Endothelial cell of umbilical vein (primary cell): ENCODE data around the gene EML4. TPM values are rescaled to one million over a fixed set of nuclear protein-coding genes. Genes with fewer than 3 reads are reported as not detected.

Experiments
- BruUV-seq: library from RNA; stranded (reverse); fragments of 400-500 nt; replicated peaks from 2 replicates; lab custom pipeline; 2021; lab: Mats Ljungman, UMichigan
- CTCF ChIA-PET: fragments of 300-600, 350-600 bp; sonication (Branson Sonifier 250); formaldehyde crosslinking; loops from one replicate; lab custom pipeline; 2021; ENCODE audit warnings: antibody characterized with exemption, inconsistent platforms; lab: Charles Lee
- POLR2A ChIA-PET: fragments of 300-600, 350-600 bp; sonication (Branson Sonifier 250); formaldehyde crosslinking; loops from one replicate; lab custom pipeline; 2021; ENCODE audit warnings: antibody characterized with exemption, inconsistent platforms; lab: Charles Lee
- DNase-seq: peaks from one replicate; pipeline ENCODE4 v3.0.0-alpha.2; 2011; ENCODE audit warnings: low read depth, low spot score
- FAIRE-seq: peaks from 2 replicates; lab custom pipeline; 2011; peaks lifted over from hg19 to GRCh38; lab: Jason Lieb, UNC
- H2AFZ ChIP-seq: 2 replicates; pipeline ENCODE4 v1.6.0; 2012; ENCODE audit warnings: low read depth, low read length, control low read depth, inconsistent platforms
- H3K27ac ChIP-seq: 2 replicates; pipeline ENCODE4 v1.5.1; 2011; ENCODE audit warnings: low read depth, mild to moderate bottlenecking, control low read depth, low read length, moderate library complexity; ENCODE audit not compliant: insufficient read depth
- H3K27me3 ChIP-seq, 2 experiments: 2 replicates each; pipeline versions ENCODE4 v1.6.0 to v1.6.1; 2011; ENCODE audit warnings: low read length in 2 of 2, mixed read lengths in 1 of 2; ENCODE audit not compliant: control insufficient read depth in 2 of 2, insufficient read depth in 2 of 2
- H3K36me3 ChIP-seq, 2 experiments: 2 replicates in 1 of 2; 3 replicates in 1 of 2; pipeline ENCODE4 v1.5.1; 2011; ENCODE audit warnings: low read length in 2 of 2, mild to moderate bottlenecking in 1 of 2, moderate library complexity in 1 of 2; ENCODE audit not compliant: control insufficient read depth in 2 of 2, insufficient read depth in 2 of 2; ENCODE audit errors: extremely low read depth in 1 of 2
- H3K4me1 ChIP-seq: 3 replicates; pipeline ENCODE4 v1.5.1; 2011; ENCODE audit warnings: mild to moderate bottlenecking, low read length; ENCODE audit not compliant: control insufficient read depth, insufficient read depth; ENCODE audit errors: extremely low read depth
- H3K4me2 ChIP-seq: 2 replicates; pipeline ENCODE4 v1.6.1; 2011; ENCODE audit warnings: low read length, control low read depth, mixed read lengths; ENCODE audit not compliant: insufficient read depth
- H3K4me3 ChIP-seq, 3 experiments: fragments of 200-600 bp in 1 of 3; sonication (generic), shearing (Covaris generic) in 1 of 3; replicated peaks in 1 of 3; 2 replicates each; pipeline ENCODE4 v1.5.1; 2011 to 2016; ENCODE audit warnings: control low read depth in 3 of 3, low read length in 3 of 3, mild to moderate bottlenecking in 2 of 3, inconsistent platforms in 1 of 3, low read depth in 1 of 3, moderate library complexity in 1 of 3; ENCODE audit not compliant: insufficient read depth in 1 of 3
- H3K79me2 ChIP-seq: 2 replicates; pipeline ENCODE4 v1.6.0; 2012; ENCODE audit warnings: low read length, inconsistent platforms; ENCODE audit not compliant: control insufficient read depth, insufficient read depth
- H3K9ac ChIP-seq: replicated peaks from 2 replicates; pipeline ENCODE3; 2011; ENCODE audit warnings: low read length, control low read depth; ENCODE audit not compliant: insufficient read depth; ENCODE audit errors: extremely low read depth
- H3K9me1 ChIP-seq: replicated peaks from 3 replicates; pipeline ENCODE4 v1.6.0; 2011; ENCODE audit warnings: mild to moderate bottlenecking, low read length; ENCODE audit not compliant: control insufficient read depth, insufficient read depth; ENCODE audit errors: extremely low read depth
- H3K9me3 ChIP-seq: replicated peaks from 2 replicates; pipeline ENCODE4 v1.5.1; 2012; ENCODE audit warnings: low read length, inconsistent platforms; ENCODE audit not compliant: control insufficient read depth, insufficient read depth
- H4K20me1 ChIP-seq: replicated peaks from 2 replicates; pipeline ENCODE3; 2011; ENCODE audit warnings: mild to moderate bottlenecking, low read length; ENCODE audit not compliant: control insufficient read depth, insufficient read depth; ENCODE audit errors: extremely low read depth
- EZH2 ChIP-seq: IDR thresholded peaks from 2 replicates; pipeline ENCODE4 v1.6.1; 2012; ENCODE audit warnings: borderline replicate concordance, low read depth, mild to moderate bottlenecking, moderate library complexity, low read length, inconsistent platforms; ENCODE audit not compliant: severe bottlenecking
- FOS ChIP-seq: IDR thresholded peaks from 2 replicates; pipeline ENCODE4 v1.6.1; 2011; ENCODE audit warnings: mild to moderate bottlenecking, low read length, moderate library complexity, borderline replicate concordance; ENCODE audit not compliant: insufficient read depth
- GATA2 ChIP-seq: IDR thresholded peaks from 2 replicates; pipeline ENCODE4 v1.7.0; 2011; ENCODE audit warnings: low read depth, mild to moderate bottlenecking, moderate library complexity, mixed read lengths, low read length; ENCODE audit not compliant: insufficient read length, insufficient read depth
- JUN ChIP-seq: IDR thresholded peaks from 2 replicates; pipeline ENCODE4 v1.6.1; 2011; ENCODE audit warnings: borderline replicate concordance, low read depth; ENCODE audit not compliant: insufficient read length, insufficient read depth
- MYC ChIP-seq: IDR thresholded peaks from one replicate; pipeline ENCODE4 v1.6.1; 2011; ENCODE audit warnings: mild to moderate bottlenecking, low read depth, low read length
- POLR2A ChIP-seq: IDR thresholded peaks from 2 replicates; pipeline ENCODE4 v1.6.1; 2012; ENCODE audit warnings: low read depth, mild to moderate bottlenecking, control low read depth, low read length
- POLR2AphosphoS5 ChIP-seq: IDR thresholded peaks from 2 replicates; pipeline ENCODE4 v1.6.1; 2012; ENCODE audit warnings: low read depth, mild to moderate bottlenecking, control low read depth, low read length, moderate library complexity; ENCODE audit not compliant: insufficient read depth
- dilution Hi-C: fragments of 300-500 bp; cut with MboI; formaldehyde crosslinking; loops from one replicate; pipeline ENCODE4 v1.15.0; 2019; ENCODE audit warnings: low sequenced_read_pairs; ENCODE audit not compliant: extremely low pct_ligation_motif_present
- intact Hi-C: fragments of 100-400 bp; cut with micrococcal nuclease; formaldehyde crosslinking; loops from one replicate; pipeline ENCODE4 v1.10.0; 2022
- polyA plus RNA-seq, 4 experiments: library from polyadenylated mRNA; depleted of rRNA in 3 of 4; stranded (reverse) in 3 of 4; unstranded in 1 of 4; fragments of >200 nt; gene quantifications; 2 replicates each; pipeline versions ENCODE4 v1.2.1 to v1.2.3, GENCODE V29; 2011 to 2012; ENCODE audit warnings: missing spikeins in 1 of 4
- total RNA-seq: library from RNA; stranded (reverse); gene quantifications from 2 replicates; pipeline ENCODE4 v1.2.3, GENCODE V29; 2021
- TF ChIP-seq, protein P1 (sequence below): IDR thresholded peaks from 2 replicates; pipeline ENCODE4 v1.6.1; 2011; ENCODE audit not compliant: insufficient read depth, insufficient read length

EML4 gene
- total and polyA plus RNA-seq, 2 donors (not counting 3 experiments of a cell fraction or from before 2014, with no cell fraction given) = 13.3 to 32.0 TPM

DNA sequence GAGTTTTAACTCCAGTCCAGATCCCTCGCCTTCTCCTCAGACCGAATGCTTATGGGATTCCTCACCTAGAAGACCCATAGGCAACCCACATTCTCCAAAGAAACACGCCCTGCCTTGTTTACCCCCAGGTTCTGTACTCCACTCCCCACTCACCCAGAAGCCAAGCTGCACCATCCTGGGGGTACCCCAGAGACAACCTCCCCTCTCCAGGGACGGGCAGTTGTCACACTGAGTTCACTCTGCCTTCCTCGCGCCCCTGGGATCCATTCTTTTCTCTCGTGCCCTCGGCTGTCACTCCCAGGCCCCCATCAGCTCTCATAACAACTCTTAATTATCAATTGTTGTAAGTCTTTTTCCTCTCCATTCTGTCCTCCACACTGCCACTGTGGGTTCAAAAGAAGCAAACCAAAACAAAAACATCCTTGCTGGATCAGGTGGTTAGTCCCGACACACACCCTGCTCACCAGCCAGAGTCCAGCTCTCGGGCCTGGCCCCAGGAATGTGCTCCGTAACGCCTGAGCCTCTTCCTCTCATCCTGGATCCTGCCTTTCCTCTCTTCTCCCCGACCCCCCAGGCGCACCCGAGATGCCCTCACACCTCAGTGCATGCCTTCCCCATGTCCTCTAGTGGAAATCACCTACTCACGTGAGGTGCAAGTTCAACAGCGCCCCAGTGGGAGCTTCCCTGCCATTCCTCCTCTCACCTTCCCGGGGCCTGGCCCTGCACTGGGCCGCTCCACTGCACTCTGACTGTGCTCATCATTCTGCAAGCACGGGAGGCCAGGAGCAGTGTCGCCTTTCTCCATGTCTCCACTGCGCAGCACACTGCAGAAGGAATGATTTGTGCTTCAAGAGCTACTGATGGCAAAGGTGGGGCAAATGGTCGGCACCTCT is 171.1 kb downstream of the EML4 start:
- Histone ChIP-seq H3K27me3 (no peaks in the 10 kb centered on the region), H3K4me3 (no peak overlapping the region), H3K4me2 (no peak overlapping the region), H3K9me3 (no peaks in the 10 kb centered on the region), H3K27ac (no peak overlapping the region), H3K36me3 (peaks cover 2 to 9% of the 10 kb centered on the region in 2 experiments), H3K79me2 (peaks cover 2% of the 10 kb centered on the region), H2AFZ (no peak overlapping the region), H4K20me1 (no peaks in the 10 kb centered on the region), H3K9me1 (no peaks in the 10 kb centered on the region), H3K9ac (no peak overlapping the region), H3K4me1 (peaks cover 13% of the 10 kb centered on the region)
- FAIRE-seq (no peak), DNase-seq (no peak)
- intact Hi-C loops (no loop called here), dilution Hi-C loops (no loop called here)
- ChIA-PET CTCF (interaction anchor here (1.3 to 1.4 kb wide), 2 partner anchors 12 kb away, joined by 3 to 4 read pairs; no protein-coding TSS in a partner anchor), POLR2A (no interaction called here)
- TF ChIP-seq GATA2 (no peak), POLR2A (no peak), JUN (no peak), EZH2 (no peak), POLR2AphosphoS5 (no peak), FOS (no peak), MYC (no peak)
- TF ChIP-seq, protein P1, sequence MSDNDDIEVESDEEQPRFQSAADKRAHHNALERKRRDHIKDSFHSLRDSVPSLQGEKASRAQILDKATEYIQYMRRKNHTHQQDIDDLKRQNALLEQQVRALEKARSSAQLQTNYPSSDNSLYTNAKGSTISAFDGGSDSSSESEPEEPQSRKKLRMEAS = no peak
- BruUV-seq = no TSS peak
